AG08395 (cell line): Measurements from ENCODE around the gene SLC9B2.
"Not testable (repeated sequence)": the region's sequence is repeated elsewhere in the genome, so short reads cannot be mapped to it uniquely, and the experiment has no call there.

Experiments
- DNase-seq: peaks from one replicate; pipeline ENCODE4 v3.0.0; 2012; ENCODE audit warnings: mixed read lengths, low spot score

SLC9B2 gene

GRCh38 chr4:103019308-103020124 is 57.0 kb downstream of the SLC9B2 start, which contains the start of gene SLC9B1:
SLC9B1 (minus strand) TSS chr4:103019705; CDS start chr4:102991711, 27,994 bp downstream.
- DNase-seq: peak; percentile 93

GRCh38 chr4:103018391-103019307 is 57.9 kb downstream of the SLC9B2 start:
- peak; percentile 31 for DNase-seq

- no peak for DNase-seq
These were observed 64.0 kb downstream of the SLC9B2 start for GRCh38 chr4:103012551-103012950.

- DNase-seq: peak; percentile 4
These were observed 64.5 kb downstream of the SLC9B2 start for GRCh38 chr4:103012060-103012459.

- DNase-seq: peak; percentile 7
These were observed 65.1 kb downstream of the SLC9B2 start for GRCh38 chr4:103011378-103012025.

- no peak for DNase-seq
These were observed 65.8 kb downstream of the SLC9B2 start for GRCh38 chr4:103010804-103011203.

GRCh38 chr4:103008875-103009729 is 67.5 kb downstream of the SLC9B2 start:
- DNase-seq: peak; percentile 61

GRCh38 chr4:103002551-103002950 is 74.0 kb downstream of the SLC9B2 start:
- DNase-seq: peak; percentile 26

GRCh38 chr4:102994803-102995202 is 81.8 kb downstream of the SLC9B2 start:
- no peak for DNase-seq

GRCh38 chr4:102993985-102994384 is 82.6 kb downstream of the SLC9B2 start:
- DNase-seq: not testable (repeated sequence)

- DNase-seq: no peak
These were observed 88.0 kb downstream of the SLC9B2 start for GRCh38 chr4:102988429-102989020.

GRCh38 chr4:102981005-102981404 is 95.6 kb downstream of the SLC9B2 start:
- no peak for DNase-seq
